ENCODE data around the gene CCSER1.
"Not testable (repeated sequence)": the region's sequence is repeated elsewhere in the genome, so short reads cannot be mapped to it uniquely, and the experiment has no call there.

The CCSER1 gene

DNA sequence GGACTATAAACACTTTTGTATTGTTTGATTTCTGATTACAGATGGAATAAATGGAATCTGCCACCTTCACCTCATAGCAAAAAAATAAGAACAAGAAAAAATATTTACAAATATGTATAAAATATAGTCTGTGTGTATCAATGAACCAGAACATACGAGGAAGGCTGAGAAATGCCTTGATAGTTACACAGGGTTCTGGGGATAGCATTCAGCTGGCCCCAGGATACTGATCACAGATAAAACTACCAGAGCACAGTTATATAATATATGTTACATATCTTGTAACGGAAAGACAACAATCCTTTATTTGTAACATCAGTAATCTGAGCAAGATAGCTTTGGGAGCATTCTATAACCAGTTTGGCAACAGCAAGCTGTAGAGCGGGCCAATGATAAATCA, 1101.5 kb downstream of the CCSER1 start:
- H3K9me3 ChIP-seq (ENCODE audit: control insufficient read depth, low read length) = no peaks in the 10 kb centered on the region
- H3K27ac ChIP-seq (ENCODE audit: low read depth, low read length, severe bottlenecking) = no peak overlapping the region
- no peak overlapping the region for H3K4me3 ChIP-seq (ENCODE audit: extremely low read depth, insufficient read depth, low read length, poor library complexity, severe bottlenecking)
- 100% methylated on average over 1 of the region's 3 CpGs for WGBS, 2 experiments (ENCODE audit: insufficient coverage in 2 of 2)
- H3K4me1 ChIP-seq (ENCODE audit: control insufficient read depth, insufficient read depth, low read length, poor library complexity, severe bottlenecking) = no peaks in the 10 kb centered on the region
- no peaks in the 10 kb centered on the region for H3K36me3 ChIP-seq (ENCODE audit: control insufficient read depth, insufficient read depth, low read length)

DNA sequence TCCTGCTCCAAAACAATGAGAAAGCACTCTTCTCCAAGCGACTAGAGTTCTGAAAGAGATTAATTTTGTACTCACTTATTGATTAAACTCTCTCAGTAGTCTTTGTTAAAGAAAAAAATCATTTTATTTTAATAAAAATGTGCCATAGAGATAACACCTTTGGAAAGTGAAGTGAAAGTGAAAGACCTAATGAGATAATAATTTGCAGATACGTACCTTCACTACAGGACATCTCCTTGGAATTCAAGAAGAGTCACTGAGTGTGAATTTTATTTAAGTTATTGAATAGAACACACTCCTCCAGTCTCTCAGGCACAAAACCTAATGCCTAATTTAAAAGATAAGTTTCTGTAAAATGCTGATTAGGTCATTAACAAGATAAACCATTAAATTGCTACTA, 1106.0 kb downstream of the CCSER1 start:
- Histone ChIP-seq H3K36me3 (ENCODE audit: control insufficient read depth, insufficient read depth, low read length) (no peaks in the 10 kb centered on the region), H3K4me3 (ENCODE audit: extremely low read depth, insufficient read depth, low read length, poor library complexity, severe bottlenecking) (no peak overlapping the region), H3K4me1 (ENCODE audit: control insufficient read depth, insufficient read depth, low read length, poor library complexity, severe bottlenecking) (no peaks in the 10 kb centered on the region), H3K27ac (ENCODE audit: low read depth, low read length, severe bottlenecking) (no peak overlapping the region), H3K9me3 (ENCODE audit: control insufficient read depth, low read length) (no peaks in the 10 kb centered on the region)
- no CpG with 5 or more reads among the region's 2 CpGs for WGBS, 2 experiments (ENCODE audit: insufficient coverage in 2 of 2)

DNA sequence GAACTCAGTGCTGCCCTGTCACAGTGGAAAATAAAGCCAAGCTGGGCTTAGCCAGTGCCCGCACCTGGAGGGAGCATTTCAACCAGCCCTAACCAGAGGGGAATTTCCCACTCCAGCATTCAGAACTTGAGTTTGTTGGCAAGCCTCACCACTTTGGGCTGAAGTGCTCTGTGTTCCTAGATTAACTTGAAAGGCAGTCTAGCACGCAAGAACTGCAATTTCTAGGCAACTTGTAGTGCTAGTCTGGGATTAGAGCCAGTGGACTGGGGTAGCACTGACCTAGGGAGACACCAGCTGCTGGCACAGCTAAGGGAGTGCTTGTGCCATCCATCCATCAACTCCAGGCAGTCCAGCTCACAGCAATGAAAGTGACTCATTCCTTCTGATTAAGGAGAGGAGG, 1115.9 kb downstream of the CCSER1 start:
- H3K4me1 ChIP-seq (ENCODE audit: control insufficient read depth, insufficient read depth, low read length, poor library complexity, severe bottlenecking) = no peaks in the 10 kb centered on the region
- H3K4me3 ChIP-seq (ENCODE audit: extremely low read depth, insufficient read depth, low read length, poor library complexity, severe bottlenecking) = no peak overlapping the region
- no peaks in the 10 kb centered on the region for H3K36me3 ChIP-seq (ENCODE audit: control insufficient read depth, insufficient read depth, low read length)
- H3K27ac ChIP-seq (ENCODE audit: low read depth, low read length, severe bottlenecking) = no peak overlapping the region
- WGBS, 2 experiments (ENCODE audit: insufficient coverage in 2 of 2) = 94 to 100% methylated on average over 1 to 2 of the region's 2 CpGs
- H3K9me3 ChIP-seq (ENCODE audit: control insufficient read depth, low read length) = no peaks in the 10 kb centered on the region

DNA sequence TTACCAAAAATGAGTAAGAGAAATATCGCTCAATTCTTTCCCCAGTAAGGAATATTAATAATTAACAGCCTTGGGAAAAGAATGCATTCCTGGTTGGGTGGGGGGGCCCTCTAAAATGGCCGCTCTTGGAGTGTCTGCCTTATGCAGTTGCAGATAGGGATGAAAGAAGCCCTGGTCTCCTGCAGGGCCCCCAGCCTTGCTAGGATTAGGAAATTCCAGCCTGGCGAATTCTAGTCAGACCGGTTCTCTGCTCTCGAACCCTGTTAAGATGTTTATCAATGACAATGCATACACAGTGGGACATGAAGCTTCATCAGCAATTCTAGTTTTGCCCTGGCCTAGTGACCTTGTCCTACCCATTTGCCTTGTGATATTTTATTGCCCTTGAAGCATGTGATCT, 1128.8 kb downstream of the CCSER1 start:
- Histone ChIP-seq H3K36me3 (ENCODE audit: control insufficient read depth, insufficient read depth, low read length) (no peaks in the 10 kb centered on the region), H3K27ac (ENCODE audit: low read depth, low read length, severe bottlenecking) (no peak overlapping the region), H3K9me3 (ENCODE audit: control insufficient read depth, low read length) (no peaks in the 10 kb centered on the region), H3K4me1 (ENCODE audit: control insufficient read depth, insufficient read depth, low read length, poor library complexity, severe bottlenecking) (no peaks in the 10 kb centered on the region), H3K4me3 (ENCODE audit: extremely low read depth, insufficient read depth, low read length, poor library complexity, severe bottlenecking) (no peak overlapping the region)
- WGBS, 2 experiments (ENCODE audit: insufficient coverage in 2 of 2) = 78 to 92% methylated on average over 3 of the region's 5 CpGs

GRCh38 chr4:91256751-91257150, 1129.6 kb downstream of the CCSER1 start:
- no peaks in the 10 kb centered on the region for H3K9me3 ChIP-seq (ENCODE audit: control insufficient read depth, low read length)
- no peaks in the 10 kb centered on the region for H3K36me3 ChIP-seq (ENCODE audit: control insufficient read depth, insufficient read depth, low read length)
- H3K4me1 ChIP-seq (ENCODE audit: control insufficient read depth, insufficient read depth, low read length, poor library complexity, severe bottlenecking) = no peaks in the 10 kb centered on the region
- no CpG with 5 or more reads among the region's 1 CpG for WGBS, 2 experiments (ENCODE audit: insufficient coverage in 2 of 2)
- H3K27ac ChIP-seq (ENCODE audit: low read depth, low read length, severe bottlenecking) = no peak overlapping the region
- no peak overlapping the region for H3K4me3 ChIP-seq (ENCODE audit: extremely low read depth, insufficient read depth, low read length, poor library complexity, severe bottlenecking)

GRCh38 chr4:91257721-91258120, 1130.5 kb downstream of the CCSER1 start:
- Histone ChIP-seq H3K36me3 (ENCODE audit: control insufficient read depth, insufficient read depth, low read length) (no peaks in the 10 kb centered on the region), H3K27ac (ENCODE audit: low read depth, low read length, severe bottlenecking) (no peak overlapping the region), H3K4me3 (ENCODE audit: extremely low read depth, insufficient read depth, low read length, poor library complexity, severe bottlenecking) (no peak overlapping the region), H3K9me3 (ENCODE audit: control insufficient read depth, low read length) (no peaks in the 10 kb centered on the region), H3K4me1 (ENCODE audit: control insufficient read depth, insufficient read depth, low read length, poor library complexity, severe bottlenecking) (no peaks in the 10 kb centered on the region)
- WGBS, 2 experiments (ENCODE audit: insufficient coverage in 2 of 2) = no CpG with 5 or more reads among the region's 2 CpGs

GRCh38 chr4:91258326-91258725, 1131.1 kb downstream of the CCSER1 start:
- no peaks in the 10 kb centered on the region for H3K36me3 ChIP-seq (ENCODE audit: control insufficient read depth, insufficient read depth, low read length)
- H3K9me3 ChIP-seq (ENCODE audit: control insufficient read depth, low read length) = no peaks in the 10 kb centered on the region
- H3K4me1 ChIP-seq (ENCODE audit: control insufficient read depth, insufficient read depth, low read length, poor library complexity, severe bottlenecking) = no peaks in the 10 kb centered on the region
- H3K4me3 ChIP-seq (ENCODE audit: extremely low read depth, insufficient read depth, low read length, poor library complexity, severe bottlenecking) = no peak overlapping the region
- H3K27ac ChIP-seq (ENCODE audit: low read depth, low read length, severe bottlenecking) = no peak overlapping the region

DNA sequence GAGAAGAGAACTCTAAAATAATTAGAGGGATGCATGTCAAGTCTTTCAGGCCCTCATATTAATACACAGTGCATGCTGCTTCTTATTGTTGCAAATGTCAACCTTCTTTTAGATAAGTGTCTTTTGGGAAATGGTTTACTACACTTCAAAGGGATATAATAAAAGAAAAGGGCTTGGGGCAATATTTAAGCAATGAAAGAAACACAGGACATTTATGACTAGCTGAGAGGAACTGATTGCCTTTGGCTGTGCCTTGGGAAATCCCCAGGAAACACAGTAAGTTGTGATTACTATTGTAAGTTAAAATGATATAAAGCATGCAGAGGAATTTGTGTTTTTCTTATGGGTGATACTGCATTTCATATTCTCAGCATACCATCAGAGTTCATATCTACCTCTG, 1140.3 kb downstream of the CCSER1 start:
- Histone ChIP-seq H3K4me3 (ENCODE audit: extremely low read depth, insufficient read depth, low read length, poor library complexity, severe bottlenecking) (no peak overlapping the region), H3K36me3 (ENCODE audit: control insufficient read depth, insufficient read depth, low read length) (no peaks in the 10 kb centered on the region), H3K27ac (ENCODE audit: low read depth, low read length, severe bottlenecking) (no peak overlapping the region), H3K4me1 (ENCODE audit: control insufficient read depth, insufficient read depth, low read length, poor library complexity, severe bottlenecking) (no peaks in the 10 kb centered on the region), H3K9me3 (ENCODE audit: control insufficient read depth, low read length) (no peaks in the 10 kb centered on the region)

GRCh38 chr4:91268481-91268880, 1141.3 kb downstream of the CCSER1 start:
- H3K4me1 ChIP-seq (ENCODE audit: control insufficient read depth, insufficient read depth, low read length, poor library complexity, severe bottlenecking); H3K36me3 ChIP-seq (ENCODE audit: control insufficient read depth, insufficient read depth, low read length); H3K4me3 ChIP-seq (ENCODE audit: extremely low read depth, insufficient read depth, low read length, poor library complexity, severe bottlenecking); H3K9me3 ChIP-seq (ENCODE audit: control insufficient read depth, low read length); H3K27ac ChIP-seq (ENCODE audit: low read depth, low read length, severe bottlenecking): not testable (repeated sequence)
- WGBS, 2 experiments (ENCODE audit: insufficient coverage in 2 of 2) = 60 to 80% methylated on average over 1 to 2 of the region's 4 CpGs

DNA sequence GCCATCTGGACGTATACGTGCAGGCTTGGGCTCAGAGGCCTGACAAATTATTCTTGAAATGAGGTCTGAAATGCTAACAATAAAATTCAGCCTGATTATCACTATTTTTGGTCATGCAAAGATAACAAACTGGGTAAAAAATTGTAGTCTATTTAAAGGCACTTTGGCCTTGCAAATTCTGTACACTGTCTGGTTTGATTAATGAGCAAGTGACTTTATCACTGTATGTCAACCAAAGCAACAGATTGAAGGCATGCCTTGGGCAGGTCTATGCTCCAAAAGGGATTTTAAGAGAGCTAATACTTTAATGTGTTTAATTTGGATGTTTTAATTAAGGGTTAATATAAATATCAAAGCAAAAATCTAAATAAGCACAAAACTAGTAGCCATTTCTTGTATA, 1141.7 kb downstream of the CCSER1 start:
- WGBS, 2 experiments (ENCODE audit: insufficient coverage in 2 of 2) = no CpG with 5 or more reads among the region's 2 CpGs
- Histone ChIP-seq H3K27ac (ENCODE audit: low read depth, low read length, severe bottlenecking) (no peak overlapping the region), H3K4me3 (ENCODE audit: extremely low read depth, insufficient read depth, low read length, poor library complexity, severe bottlenecking) (no peak overlapping the region)

DNA sequence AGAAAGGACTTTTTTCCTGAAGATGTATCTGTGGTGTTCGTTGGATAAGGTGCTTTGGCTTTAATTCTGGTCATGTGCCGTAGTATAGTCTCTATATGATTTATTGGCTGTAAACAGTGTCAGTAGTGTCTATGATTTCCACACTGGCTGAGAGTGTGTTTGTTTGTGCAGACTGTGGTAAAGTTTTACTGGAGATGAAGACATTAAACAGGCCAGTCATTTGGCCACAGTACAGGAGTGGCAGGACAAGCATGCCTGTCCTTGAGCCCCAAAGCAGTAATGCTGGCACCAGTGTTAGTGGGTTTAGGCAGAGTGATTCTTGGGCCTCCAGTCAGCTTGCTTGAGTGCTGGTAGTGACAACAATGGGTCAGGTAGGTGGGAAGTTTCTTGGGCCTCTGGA, 1152.7 kb downstream of the CCSER1 start:
- no peak overlapping the region for H3K27ac ChIP-seq (ENCODE audit: low read depth, low read length, severe bottlenecking)
- no peaks in the 10 kb centered on the region for H3K4me1 ChIP-seq (ENCODE audit: control insufficient read depth, insufficient read depth, low read length, poor library complexity, severe bottlenecking)
- WGBS, 2 experiments (ENCODE audit: insufficient coverage in 2 of 2) = 100% methylated on average over 2 of the region's 2 CpGs; no CpG with 5 or more reads in 1 of the 2 experiments
- no peaks in the 10 kb centered on the region for H3K36me3 ChIP-seq (ENCODE audit: control insufficient read depth, insufficient read depth, low read length)
- H3K9me3 ChIP-seq (ENCODE audit: control insufficient read depth, low read length) = no peaks in the 10 kb centered on the region
- H3K4me3 ChIP-seq (ENCODE audit: extremely low read depth, insufficient read depth, low read length, poor library complexity, severe bottlenecking) = no peak overlapping the region

More for the DNA sequence above, 1141.7 kb downstream of the CCSER1 start:
- Histone ChIP-seq H3K9me3 (ENCODE audit: control insufficient read depth, low read length) (no peaks in the 10 kb centered on the region), H3K4me1 (ENCODE audit: control insufficient read depth, insufficient read depth, low read length, poor library complexity, severe bottlenecking) (no peaks in the 10 kb centered on the region), H3K36me3 (ENCODE audit: control insufficient read depth, insufficient read depth, low read length) (no peaks in the 10 kb centered on the region)

Measured in mesodermal cell (in vitro differentiated cells).